ENCODE results near the gene PLSCR3. TPM values are rescaled to one million over a fixed set of nuclear protein-coding genes. Genes with fewer than 3 reads are reported as not detected.

The PLSCR3 gene
- total RNA-seq (ENCODE audit: low replicate concordance), result 6.6 and 17.5 TPM in 2 replicates

DNA sequence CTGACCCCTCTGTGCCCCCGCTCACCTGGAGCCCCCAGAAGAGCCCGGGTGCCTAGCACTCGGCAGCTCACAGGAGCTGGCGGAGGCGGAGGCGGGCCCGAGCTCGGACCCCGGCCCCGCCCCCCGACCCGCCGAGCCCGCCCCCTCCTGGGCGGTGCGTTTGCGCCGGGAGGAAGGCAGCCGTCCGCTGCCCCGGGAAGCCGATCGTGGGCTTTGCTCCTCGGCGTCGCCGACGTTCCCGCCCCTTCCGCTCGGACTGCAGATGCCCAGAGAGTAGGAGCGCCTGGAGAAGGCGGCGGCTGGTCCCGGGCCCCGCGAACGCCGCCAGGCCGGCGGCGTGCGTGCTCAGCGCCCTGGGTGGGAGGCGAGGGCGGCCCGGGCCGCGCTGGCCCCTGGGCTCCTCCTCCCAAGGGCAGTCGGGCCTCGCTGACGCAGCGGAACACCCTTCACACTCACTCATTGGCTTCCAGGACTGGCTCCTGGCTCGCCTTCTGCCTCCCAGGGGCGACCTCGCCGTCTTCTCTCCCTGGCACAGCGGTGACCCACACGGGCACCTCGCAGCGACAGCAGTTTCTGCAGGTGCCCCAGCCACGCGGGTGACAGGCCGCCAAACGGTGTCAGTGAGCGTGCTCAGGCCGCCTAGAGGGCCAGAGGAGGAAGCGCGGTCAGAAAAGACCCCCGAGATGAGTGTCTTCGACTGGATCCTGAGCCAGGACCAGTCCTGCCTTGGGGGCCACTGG lies at the start of gene PLSCR3:
Gene PLSCR3, minus strand, starts transcription at position 74 of the 740 bp plus-strand sequence. CDS start 415 bp downstream, outside the sequence.
- no peak for TF ChIP-seq EZH2phosphoT487 (IDR thresholded peaks at IDR 0.05)
- TF ChIP-seq, protein P1, sequence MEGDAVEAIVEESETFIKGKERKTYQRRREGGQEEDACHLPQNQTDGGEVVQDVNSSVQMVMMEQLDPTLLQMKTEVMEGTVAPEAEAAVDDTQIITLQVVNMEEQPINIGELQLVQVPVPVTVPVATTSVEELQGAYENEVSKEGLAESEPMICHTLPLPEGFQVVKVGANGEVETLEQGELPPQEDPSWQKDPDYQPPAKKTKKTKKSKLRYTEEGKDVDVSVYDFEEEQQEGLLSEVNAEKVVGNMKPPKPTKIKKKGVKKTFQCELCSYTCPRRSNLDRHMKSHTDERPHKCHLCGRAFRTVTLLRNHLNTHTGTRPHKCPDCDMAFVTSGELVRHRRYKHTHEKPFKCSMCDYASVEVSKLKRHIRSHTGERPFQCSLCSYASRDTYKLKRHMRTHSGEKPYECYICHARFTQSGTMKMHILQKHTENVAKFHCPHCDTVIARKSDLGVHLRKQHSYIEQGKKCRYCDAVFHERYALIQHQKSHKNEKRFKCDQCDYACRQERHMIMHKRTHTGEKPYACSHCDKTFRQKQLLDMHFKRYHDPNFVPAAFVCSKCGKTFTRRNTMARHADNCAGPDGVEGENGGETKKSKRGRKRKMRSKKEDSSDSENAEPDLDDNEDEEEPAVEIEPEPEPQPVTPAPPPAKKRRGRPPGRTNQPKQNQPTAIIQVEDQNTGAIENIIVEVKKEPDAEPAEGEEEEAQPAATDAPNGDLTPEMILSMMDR (IDR thresholded peaks at IDR 0.05), result peak; percentile 59
- no peak within 1 kb of the TSS for H3K9ac ChIP-seq
- Mint-ChIP-seq H3K36me3 (peaks cover 6% of the 10 kb centered on the region), H3K4me1 (peaks cover 10% of the 10 kb centered on the region), H3K4me3 (peak within 1 kb of the TSS; percentile 94), H3K9me3 (no peaks in the 10 kb centered on the region), H3K27ac (peak within 1 kb of the TSS; percentile 96), H3K27me3 (ENCODE audit: insufficient read depth, low read depth) (peaks cover 5% of the 10 kb centered on the region)
- no peaks in the 10 kb centered on the region for H3K36me3 ChIP-seq
- H3K79me2 ChIP-seq (ENCODE audit: low read depth), result no peaks in the 10 kb centered on the region
- peak within 1 kb of the TSS; percentile 33 for H3K27ac ChIP-seq
- H3K4me3 ChIP-seq, result peak within 1 kb of the TSS; percentile 90
- peak; percentile 94 for DNase-seq (ENCODE audit: low spot score)
- H4K20me1 ChIP-seq (ENCODE audit: low read depth), result peaks cover 10% of the 10 kb centered on the region
- peak within 1 kb of the TSS; percentile 87 for H3K4me2 ChIP-seq
- H2AFZ ChIP-seq (replicated peaks), result peak within 1 kb of the TSS; percentile 90
- H3K9me3 ChIP-seq (ENCODE audit: low read depth), result no peaks in the 10 kb centered on the region
- H3K27me3 ChIP-seq, result peaks cover 5% of the 10 kb centered on the region
- peaks cover 10% of the 10 kb centered on the region for H3K4me1 ChIP-seq
- peaks cover 16% of the 10 kb centered on the region for H3F3A ChIP-seq (ENCODE audit: low read depth)

DNA sequence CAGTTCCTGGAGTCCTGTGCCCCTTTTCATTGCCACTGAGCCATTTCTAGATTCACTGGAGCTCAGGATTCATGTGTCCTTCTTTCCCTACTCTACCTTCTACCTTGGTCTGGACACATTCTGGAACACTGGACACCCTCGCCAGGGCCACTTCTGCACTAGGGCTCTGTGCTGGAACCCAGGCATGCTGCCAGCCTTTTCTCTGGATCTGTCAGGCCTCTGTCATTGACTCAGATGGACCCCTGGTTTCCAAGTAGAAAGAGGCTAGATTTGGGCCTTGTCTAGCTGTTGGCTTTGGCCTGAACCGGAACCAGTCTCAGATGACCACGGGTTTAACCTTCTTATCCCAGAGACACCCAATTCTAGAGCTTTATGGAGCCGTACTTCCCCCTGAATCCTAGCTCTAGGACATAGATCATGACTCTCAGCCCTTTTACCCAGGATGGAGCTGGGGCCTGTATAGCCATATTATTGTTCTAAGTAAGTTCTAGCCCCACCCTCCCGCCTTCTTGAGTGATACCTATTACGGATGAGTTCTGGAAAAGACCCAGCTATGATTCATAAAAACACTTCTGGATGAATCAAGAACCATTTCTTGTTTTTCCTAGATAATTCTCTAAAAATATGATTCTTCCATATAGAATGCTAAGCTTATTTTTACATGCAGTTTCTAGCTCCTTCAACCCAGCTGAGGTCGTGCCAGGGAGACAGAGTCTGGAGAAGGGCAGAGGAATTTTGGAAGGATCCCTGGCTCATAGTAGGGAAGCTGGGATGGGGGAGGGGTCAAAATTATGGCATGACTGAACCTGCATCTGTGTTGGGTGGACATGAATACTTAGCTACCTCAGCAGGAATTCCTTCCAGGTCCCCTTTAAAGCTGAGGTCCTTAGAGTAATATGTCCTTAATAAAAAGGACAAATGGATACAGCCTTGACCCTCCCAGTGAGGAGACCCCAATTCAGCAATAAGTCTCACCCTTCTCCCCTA lies 49.5 kb upstream of the PLSCR3 start:
- Histone ChIP-seq H4K20me1 (ENCODE audit: low read depth) (no peaks in the 10 kb centered on the region), H3K4me3 (no peak overlapping the region), H3K36me3 (no peaks in the 10 kb centered on the region), H3K4me2 (no peak overlapping the region), H3K9ac (no peak overlapping the region), H3K79me2 (ENCODE audit: low read depth) (no peaks in the 10 kb centered on the region), H3K9me3 (ENCODE audit: low read depth) (no peaks in the 10 kb centered on the region), H3K27ac (no peak overlapping the region), H2AFZ (replicated peaks) (no peak overlapping the region), H3F3A (ENCODE audit: low read depth) (peaks cover 31% of the 10 kb centered on the region), H3K27me3 (peaks cover 49% of the 10 kb centered on the region), H3K4me1 (peaks cover 15% of the 10 kb centered on the region)
- TF ChIP-seq EZH2 (IDR thresholded peaks at IDR 0.05) (no peak), EZH2phosphoT487 (IDR thresholded peaks at IDR 0.05) (no peak)
- TF ChIP-seq, protein P1 (IDR thresholded peaks at IDR 0.05), result no peak
- Mint-ChIP-seq H3K4me3 (peak overlapping the region; percentile 79), H3K27ac (no peak overlapping the region), H3K36me3 (no peaks in the 10 kb centered on the region), H3K4me1 (peaks cover 50% of the 10 kb centered on the region), H3K9me3 (peaks cover 3% of the 10 kb centered on the region), H3K27me3 (ENCODE audit: insufficient read depth, low read depth) (peaks cover 15% of the 10 kb centered on the region)
- no peak for DNase-seq (ENCODE audit: low spot score)

DNA sequence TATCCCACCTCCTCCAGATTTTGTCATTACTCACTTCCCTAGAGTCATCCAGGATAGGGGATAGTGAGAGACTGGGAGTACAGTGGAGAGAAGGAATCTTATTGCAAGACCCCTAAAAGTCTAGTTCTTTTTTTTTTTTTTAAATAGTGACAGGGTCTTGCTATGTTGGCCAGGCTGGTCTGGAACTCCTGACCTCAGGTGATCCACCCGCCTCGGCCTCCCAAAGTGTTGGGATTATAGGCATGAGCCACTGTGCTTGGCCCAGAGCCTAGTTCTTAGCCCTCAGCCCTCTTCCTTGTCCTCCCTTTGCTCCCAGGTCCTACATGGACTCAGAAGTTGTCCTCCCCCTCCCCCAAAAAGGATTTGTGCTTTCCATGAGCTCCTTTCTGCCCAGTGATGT lies 47.8 kb upstream of the PLSCR3 start:
- Histone ChIP-seq H3K79me2 (ENCODE audit: low read depth) (no peaks in the 10 kb centered on the region), H4K20me1 (ENCODE audit: low read depth) (no peaks in the 10 kb centered on the region), H3K27me3 (peaks cover 61% of the 10 kb centered on the region), H3K27ac (no peak overlapping the region), H2AFZ (replicated peaks) (no peak overlapping the region), H3K9ac (no peak overlapping the region), H3K4me3 (no peak overlapping the region), H3K36me3 (no peaks in the 10 kb centered on the region), H3F3A (ENCODE audit: low read depth) (peaks cover 47% of the 10 kb centered on the region), H3K4me2 (no peak overlapping the region), H3K4me1 (peaks cover 28% of the 10 kb centered on the region), H3K9me3 (ENCODE audit: low read depth) (no peaks in the 10 kb centered on the region)
- no peaks in the 10 kb centered on the region for H3K36me3 Mint-ChIP-seq
- no peak for DNase-seq (ENCODE audit: low spot score)
- H3K27me3 Mint-ChIP-seq (ENCODE audit: insufficient read depth, low read depth), result peaks cover 22% of the 10 kb centered on the region
- H3K4me3 Mint-ChIP-seq, result peak overlapping the region; percentile 74
- TF ChIP-seq, protein P1 (IDR thresholded peaks at IDR 0.05), result no peak
- no peak for TF ChIP-seq EZH2 (IDR thresholded peaks at IDR 0.05)
- TF ChIP-seq EZH2phosphoT487 (IDR thresholded peaks at IDR 0.05), result no peak
- H3K9me3 Mint-ChIP-seq, result no peaks in the 10 kb centered on the region
- H3K4me1 Mint-ChIP-seq, result peaks cover 55% of the 10 kb centered on the region
- no peak overlapping the region for H3K27ac Mint-ChIP-seq

Measured in neural progenitor cell (in vitro differentiated cells).